Measurements from ENCODE around the gene HMGXB4.

DNA sequence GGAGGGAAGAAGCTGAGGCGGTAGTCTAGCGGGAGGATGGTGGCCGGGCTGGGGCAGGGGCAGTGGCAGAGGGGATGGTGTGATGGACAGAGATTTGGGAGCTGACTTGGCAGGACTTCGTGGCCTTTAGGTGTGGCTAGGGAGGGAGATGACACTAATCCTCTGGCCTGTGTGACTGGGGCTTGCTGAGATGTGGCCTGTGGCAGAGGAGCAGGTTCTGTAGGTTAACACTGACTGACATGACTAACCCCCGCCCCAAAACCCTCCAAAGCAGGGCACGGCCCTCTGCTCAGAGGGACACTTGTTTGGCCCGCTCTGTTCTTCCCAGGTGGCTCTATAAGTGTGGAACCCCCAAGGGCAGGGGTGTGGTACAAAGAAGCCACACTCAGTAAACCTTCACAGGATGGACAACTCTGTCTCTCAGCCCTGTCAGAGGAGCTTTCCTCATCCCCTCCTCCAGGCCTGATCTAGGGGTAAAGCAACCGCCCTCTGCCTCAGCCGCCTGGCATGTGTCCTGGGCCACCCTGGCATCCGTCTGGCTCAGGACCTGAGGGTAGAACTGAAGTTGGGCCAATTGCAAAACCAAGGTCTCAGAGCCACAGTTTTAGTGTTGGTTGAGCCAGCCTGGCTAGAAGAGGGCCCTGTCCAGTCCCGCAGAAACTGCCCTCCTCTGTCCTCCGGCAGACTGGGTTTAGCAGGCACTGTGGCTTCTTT lies 58.0 kb downstream of the HMGXB4 start:
- TF ChIP-seq, protein P1, sequence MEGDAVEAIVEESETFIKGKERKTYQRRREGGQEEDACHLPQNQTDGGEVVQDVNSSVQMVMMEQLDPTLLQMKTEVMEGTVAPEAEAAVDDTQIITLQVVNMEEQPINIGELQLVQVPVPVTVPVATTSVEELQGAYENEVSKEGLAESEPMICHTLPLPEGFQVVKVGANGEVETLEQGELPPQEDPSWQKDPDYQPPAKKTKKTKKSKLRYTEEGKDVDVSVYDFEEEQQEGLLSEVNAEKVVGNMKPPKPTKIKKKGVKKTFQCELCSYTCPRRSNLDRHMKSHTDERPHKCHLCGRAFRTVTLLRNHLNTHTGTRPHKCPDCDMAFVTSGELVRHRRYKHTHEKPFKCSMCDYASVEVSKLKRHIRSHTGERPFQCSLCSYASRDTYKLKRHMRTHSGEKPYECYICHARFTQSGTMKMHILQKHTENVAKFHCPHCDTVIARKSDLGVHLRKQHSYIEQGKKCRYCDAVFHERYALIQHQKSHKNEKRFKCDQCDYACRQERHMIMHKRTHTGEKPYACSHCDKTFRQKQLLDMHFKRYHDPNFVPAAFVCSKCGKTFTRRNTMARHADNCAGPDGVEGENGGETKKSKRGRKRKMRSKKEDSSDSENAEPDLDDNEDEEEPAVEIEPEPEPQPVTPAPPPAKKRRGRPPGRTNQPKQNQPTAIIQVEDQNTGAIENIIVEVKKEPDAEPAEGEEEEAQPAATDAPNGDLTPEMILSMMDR (IDR thresholded peaks at IDR 0.05) = no peak
- no peak for TF ChIP-seq POLR2A (IDR thresholded peaks at IDR 0.05)

Measured in Peyer's patch (tissue), 4 donors.